Measurements from ENCODE around the gene EGFL6.
A peak's percentile ranks its signal among the peaks of the same experiment; 100 is the strongest.
"Not testable (repeated sequence)": the region's sequence is repeated elsewhere in the genome, so short reads cannot be mapped to it uniquely, and the experiment has no call there.

The EGFL6 gene

GRCh38 chrX:13655674-13656073 lies 86.3 kb downstream of the EGFL6 start:
- DNase-seq = no peak

DNA sequence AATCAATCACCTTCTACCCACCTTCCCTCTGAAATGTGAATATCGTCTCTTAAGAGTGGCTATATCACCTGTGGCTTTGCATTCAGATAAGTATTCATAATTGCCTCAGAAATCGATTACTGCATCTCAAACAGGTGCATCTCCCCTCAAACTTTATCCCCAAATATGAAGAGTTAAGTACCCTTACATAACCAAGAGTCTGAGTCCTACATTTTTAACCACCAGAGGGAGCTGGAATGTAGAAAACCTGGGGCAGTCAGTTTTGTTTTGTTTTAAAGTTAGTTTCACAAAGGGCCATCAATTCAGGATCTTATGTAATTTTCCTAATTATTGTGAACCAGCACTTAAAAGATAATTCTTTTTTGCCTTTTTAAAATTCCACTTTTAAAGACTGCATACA lies 89.2 kb downstream of the EGFL6 start:
- DNase-seq = no peak

DNA sequence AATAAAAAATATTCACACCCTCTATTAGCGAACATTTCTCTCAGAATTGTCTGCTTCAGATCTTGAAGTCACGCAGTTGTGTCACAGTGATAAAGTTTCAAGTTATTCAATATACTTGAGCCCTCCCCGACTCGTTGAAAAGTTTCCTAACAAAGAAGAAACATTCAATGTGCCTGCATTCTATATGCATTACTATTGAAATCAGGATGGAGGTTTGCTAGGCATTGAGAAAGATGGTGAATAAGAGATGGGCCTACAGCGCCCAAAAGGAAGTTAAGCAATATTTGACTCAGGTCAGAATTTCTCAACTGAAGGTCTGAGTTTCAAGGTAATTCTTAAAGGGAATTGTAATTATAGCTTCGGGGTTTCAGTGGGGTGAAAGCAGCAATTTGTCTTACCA lies 89.7 kb downstream of the EGFL6 start:
- no peak for DNase-seq

DNA sequence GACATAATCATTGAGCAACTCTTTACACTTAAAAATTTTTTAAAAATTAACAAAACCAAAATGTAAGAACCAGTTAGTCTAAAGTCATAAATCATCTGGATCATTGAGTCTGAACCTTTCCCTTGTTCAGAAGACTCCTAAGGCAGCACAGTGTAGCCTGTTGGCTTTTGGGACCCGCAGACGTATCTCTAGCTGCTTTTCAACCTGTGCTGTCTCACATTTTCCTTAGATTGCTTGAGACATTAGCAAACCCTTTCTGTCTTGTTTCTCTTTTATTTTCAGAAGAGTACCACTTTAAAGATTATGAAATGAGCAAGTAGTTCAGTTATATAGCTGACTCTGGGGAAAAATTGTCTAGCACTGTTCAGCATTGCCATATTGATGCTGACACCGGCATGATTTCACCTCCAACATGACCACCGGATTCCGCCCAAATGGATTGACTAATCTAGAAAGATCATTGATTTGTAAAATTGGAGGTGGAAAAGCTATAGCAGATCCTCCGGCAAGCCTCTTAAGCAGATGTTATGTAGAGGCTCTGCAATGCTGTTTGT lies 92.4 kb downstream of the EGFL6 start:
- peak; percentile 19 for DNase-seq

DNA sequence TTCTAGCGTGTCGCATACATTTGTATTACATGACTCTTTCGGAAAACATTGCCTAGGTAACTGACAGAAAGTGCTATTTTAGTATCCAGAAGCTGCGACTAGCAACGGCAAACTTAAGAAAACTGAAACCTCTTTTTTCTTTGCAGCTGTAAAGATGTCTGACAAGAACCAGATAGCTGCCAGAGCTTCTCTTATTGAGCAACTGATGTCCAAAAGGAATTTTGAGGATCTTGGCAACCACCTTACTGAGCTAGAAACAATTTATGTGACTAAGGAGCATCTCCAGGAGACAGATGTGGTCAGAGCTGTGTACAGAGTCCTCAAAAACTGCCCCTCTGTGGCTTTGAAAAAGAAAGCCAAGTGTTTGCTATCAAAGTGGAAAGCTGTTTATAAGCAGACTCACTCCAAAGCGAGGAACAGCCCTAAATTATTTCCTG lies 93.0 kb downstream of the EGFL6 start:
- DNase-seq = no peak

- no peak for DNase-seq
Observed at GRCh38 chrX:13664020-13664419, 94.6 kb downstream of the EGFL6 start.

DNA sequence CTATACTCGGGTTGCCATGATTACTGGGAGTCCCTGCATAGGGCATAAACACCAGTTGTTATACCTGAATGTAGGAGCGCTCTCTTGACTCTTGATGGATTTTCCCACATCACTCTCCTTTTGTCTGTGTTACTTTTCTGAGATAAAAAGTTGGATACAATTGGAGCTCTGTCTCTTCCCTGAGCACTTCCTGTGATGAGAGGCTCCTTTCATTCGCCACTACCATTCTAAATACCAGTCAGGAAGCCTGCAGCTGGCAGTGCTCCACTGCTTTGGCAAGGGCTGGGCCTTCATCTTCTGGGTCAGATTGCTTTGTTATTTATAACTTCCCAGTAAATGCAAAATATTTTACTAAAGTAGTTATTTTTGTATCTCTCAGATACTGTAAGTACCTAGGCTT lies 97.4 kb downstream of the EGFL6 start:
- no peak for DNase-seq

DNA sequence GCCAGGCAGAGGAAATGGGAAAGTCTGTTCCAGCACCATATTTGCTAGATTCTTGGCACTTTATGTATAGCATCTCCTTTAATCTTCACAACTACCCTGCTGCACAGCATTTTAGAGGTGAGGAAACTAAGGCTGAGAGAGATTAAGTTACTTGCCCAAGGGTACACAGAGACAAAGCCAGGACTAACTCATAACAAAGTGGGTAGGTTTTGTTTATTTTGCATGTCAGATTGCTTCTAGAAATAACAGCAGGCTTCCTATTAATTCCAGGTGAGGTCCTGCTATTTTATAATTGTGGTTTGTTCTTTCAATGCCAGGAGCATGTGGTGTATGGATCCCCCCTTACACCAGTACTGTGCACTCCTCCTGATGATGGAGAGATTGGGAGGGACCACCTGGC lies 98.5 kb downstream of the EGFL6 start:
- DNase-seq = no peak

GRCh38 chrX:13669246-13669737 lies 99.9 kb downstream of the EGFL6 start:
- peak; percentile 62 for DNase-seq

GRCh38 chrX:13669755-13670154 lies 100.4 kb downstream of the EGFL6 start:
- DNase-seq = peak; percentile 19

GRCh38 chrX:13670197-13670596 lies 100.8 kb downstream of the EGFL6 start:
- DNase-seq = no peak

GRCh38 chrX:13673016-13673415 lies 103.6 kb downstream of the EGFL6 start:
- DNase-seq = no peak

DNA sequence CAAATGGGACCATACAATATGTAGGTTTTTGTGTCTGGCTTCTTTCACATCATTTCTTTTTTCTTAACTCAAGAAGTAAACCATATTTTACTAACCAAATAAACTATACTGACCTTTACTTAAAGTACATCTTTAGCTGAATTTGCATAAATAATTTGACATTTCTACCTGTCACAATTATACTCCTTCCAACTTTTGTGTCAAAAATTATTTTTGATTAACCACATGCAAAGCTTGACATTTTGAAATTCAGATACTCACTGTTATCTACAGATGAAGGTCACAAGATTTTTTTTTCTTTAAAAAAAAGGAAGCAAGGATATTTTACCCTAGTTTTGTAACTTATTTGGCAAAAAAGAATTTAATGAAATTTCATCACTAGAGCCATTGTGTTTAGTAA lies 107.5 kb downstream of the EGFL6 start:
- DNase-seq = no peak

- DNase-seq = not testable (repeated sequence)
Observed at GRCh38 chrX:13679700-13680099, 110.3 kb downstream of the EGFL6 start.

- DNase-seq = no peak
Observed at GRCh38 chrX:13681595-13681994, 112.2 kb downstream of the EGFL6 start.

Data from stimulated activated CD4-positive, alpha-beta T cell treated with anti-CD3 and anti-CD28 coated beads, Interleukin-15, amount 100 ng/mL, for 24 hours (primary cell).